DMS79 (cell line): ENCODE results near the gene GTF2A1L.
"Not testable (repeated sequence)": the region's sequence is repeated elsewhere in the genome, so short reads cannot be mapped to it uniquely, and the experiment has no call there.

Experiments used
- DNase-seq: peaks from one replicate; lab custom pipeline; 2025; lab: John Stamatoyannopoulos, UW

GTF2A1L gene, protein sequence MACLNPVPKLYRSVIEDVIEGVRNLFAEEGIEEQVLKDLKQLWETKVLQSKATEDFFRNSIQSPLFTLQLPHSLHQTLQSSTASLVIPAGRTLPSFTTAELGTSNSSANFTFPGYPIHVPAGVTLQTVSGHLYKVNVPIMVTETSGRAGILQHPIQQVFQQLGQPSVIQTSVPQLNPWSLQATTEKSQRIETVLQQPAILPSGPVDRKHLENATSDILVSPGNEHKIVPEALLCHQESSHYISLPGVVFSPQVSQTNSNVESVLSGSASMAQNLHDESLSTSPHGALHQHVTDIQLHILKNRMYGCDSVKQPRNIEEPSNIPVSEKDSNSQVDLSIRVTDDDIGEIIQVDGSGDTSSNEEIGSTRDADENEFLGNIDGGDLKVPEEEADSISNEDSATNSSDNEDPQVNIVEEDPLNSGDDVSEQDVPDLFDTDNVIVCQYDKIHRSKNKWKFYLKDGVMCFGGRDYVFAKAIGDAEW

DNA sequence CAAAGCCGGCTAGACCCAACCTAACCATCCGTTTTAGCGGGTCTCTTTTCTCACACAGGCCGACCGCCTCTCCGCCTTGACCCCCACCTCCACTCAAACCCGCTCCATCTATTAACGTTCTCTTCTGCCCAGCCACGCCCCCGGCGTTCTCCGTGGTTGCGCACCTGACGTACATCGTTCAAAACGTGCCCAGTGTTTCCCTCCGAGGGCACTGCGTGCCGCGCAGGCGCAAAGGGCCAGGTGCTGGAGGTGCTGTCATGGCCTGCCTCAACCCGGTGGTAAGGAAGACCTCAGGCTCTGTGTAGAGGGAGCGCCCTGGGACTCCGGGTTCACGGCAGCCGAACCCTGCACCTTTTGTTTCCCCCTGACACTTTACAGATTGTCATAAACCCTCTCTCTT is at the start of gene GTF2A1L:
GTF2A1L (plus strand) TSS at position 239 of the 400 bp plus-strand sequence; CDS start at position 258, 19 bp downstream.
- DNase-seq = no peak

DNA sequence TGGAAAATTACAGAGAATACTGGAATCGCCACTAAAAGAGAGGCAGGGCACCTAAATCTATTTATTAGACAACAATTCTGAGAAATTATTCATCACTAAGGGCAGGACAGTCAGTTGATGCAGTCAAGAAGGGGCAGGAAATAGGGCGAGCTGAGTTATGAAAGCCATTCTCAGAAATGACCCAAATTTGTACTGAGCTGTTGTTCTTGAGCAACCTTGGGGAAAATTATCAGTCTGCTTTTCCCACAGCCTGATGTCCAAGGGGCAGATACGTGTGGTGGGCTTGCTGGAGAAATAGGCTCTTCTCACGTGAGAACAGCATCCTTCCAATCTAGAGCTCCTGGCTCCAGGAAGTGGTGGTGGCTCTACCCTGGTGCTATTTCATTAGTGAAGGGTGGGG is 49.1 kb upstream of the GTF2A1L start:
- DNase-seq = no peak

DNA sequence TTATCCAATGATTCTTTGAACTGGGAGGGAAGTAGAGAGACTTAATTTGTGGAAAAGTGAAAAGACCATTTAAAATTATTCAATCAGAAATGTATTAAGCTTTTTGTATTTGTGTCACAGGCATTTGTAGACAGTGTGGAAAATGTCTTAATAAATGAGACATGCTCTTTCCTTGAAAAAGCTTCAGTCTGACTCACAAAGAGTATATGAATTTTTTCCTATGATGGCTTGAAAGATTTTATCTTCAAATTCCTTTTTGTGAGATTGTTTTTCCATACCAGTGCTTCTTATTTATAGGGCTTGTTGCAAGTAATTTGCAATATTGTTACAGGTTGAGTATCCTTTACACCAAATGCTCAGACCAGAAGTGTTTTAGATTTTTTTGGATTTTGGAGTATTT is 48.2 kb upstream of the GTF2A1L start:
- no peak for DNase-seq

DNA sequence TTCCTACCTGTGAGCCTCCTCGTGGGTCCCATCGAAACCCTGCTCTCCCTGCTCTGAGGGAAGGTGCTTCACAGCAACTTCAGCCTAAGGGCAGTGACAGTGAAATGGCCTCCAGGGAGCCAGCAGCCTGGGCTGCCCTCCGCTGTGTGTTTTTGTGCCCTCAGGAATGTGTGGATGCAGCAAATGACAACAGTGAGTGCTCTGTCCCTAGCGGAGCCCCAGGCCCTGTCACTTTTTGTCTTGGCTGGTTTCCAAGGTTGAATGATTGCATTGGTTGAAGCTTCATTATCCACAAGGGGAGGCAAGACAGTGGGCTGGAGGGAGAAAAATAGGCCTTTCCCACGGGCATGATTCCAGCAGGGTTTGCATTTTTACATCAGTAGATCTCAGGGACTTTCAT is 44.8 kb upstream of the GTF2A1L start:
- DNase-seq = no peak

DNA sequence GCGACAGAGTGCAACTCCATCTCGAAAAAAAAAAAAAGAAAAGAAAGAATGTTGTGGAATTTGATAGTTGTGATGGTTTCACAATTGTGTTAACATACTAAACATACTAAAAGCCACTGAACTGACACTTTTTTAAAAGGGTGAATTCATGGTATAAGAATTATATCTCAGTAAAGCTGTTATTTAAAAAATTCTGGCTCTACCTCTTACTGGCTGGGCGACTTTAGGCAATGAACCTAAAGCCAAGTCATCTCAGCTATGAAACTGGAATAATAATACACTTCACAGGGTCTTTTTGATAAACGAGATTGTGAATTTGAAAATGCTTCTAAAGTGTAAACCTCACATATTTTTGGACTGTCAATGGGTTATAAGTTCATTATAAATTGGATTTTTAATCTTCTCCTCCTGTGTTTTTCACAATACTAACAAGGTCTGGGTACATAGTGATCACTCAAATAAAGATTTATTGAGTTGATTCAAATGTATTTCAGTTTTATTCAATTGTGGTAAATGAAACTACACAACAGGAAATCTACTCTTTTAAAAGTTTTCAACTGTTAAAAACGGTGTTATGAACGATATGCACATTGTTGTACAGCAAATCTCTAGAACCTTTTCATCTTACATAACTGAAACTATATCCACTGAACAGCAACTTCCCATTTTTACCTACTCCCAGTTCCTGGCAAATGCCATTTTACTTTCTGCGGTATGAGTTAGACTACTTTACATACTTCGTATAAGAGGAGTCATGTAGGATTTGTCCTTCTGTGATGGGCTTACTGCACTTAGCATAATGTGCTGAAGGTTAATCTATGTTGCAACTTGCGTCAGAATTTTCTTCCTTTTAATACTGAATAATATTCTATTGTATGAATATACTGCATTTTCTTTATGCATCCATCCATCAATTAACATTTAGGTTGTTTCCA is 43.0 kb upstream of the GTF2A1L start:
- no peak for DNase-seq

DNA sequence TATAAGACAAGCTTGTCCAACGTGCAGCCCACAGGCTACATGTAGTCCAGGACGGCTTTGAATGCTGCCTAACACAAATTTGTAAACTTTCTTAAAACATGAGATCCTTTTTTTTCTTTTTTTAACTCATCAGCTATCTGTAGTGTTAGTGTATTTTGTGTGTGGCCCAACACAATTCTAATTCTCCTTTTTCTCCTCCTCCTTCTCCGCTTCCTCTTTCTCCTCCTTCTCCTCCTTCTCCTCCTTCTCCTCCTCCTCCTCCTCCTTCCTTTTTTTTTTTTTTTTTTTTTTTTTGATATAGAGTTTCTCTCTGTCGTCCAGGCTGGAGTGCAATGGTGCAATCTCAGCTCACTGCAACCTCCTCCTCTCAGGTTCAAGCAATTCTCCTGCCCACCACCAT is 39.3 kb upstream of the GTF2A1L start:
- no peak for DNase-seq

DNA sequence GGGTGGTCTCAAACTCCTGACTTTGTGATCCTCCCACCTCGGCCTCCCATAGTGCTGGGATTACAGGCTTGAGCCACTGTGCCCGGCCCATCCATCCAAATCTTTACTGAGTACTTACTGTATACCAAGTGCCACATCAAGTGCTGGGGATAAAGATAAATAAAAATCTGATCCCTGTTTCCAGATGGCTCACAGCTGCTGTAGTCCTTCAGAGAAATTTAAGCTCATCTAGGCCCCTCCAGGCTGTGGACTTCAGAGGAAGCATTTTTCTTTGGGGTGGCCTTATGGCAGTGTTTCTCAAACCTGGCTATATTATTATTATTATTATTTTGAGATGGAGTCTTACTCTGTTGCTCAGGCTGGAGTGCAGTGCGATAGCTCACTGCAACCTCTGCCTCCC is 33.7 kb upstream of the GTF2A1L start:
- no peak for DNase-seq

DNA sequence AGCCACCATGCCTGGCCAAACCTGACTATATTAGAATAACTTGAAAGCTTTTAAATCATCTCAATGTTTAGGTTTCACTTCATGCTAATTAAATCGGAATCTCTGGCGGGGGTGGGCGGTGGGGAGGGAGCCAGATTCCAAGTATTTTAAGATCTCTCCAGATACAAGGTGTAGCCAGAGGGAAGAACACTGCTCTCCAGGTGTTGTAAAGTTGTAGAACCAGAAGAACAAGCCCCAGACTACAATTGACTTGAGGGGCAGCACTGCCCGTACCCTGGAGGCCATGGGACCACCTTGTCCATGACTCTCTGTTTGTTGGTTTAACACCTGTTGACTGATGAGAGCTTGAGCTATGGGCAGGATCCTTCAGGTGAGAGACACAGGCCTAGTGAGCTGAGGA is 33.1 kb upstream of the GTF2A1L start:
- no peak for DNase-seq

DNA sequence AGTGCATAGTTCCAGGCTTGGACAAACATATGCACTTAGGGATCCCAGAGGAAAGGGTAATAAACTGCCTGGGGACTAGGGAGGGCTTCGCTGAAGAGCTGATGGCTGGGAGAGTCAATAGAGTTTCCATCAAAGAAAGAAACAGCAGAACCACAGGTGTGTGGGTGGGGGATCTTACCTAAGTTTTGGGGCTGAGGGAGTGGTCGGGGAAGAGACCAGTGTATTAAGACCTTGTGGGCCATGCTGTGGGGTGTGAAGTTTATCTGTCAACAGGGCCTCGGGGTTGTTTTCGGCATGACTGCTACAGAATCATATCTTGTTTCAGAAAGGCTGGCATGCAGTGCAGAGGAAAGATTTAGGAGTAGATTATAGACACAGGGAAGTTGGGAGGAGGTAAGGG is 31.2 kb upstream of the GTF2A1L start:
- no peak for DNase-seq

DNA sequence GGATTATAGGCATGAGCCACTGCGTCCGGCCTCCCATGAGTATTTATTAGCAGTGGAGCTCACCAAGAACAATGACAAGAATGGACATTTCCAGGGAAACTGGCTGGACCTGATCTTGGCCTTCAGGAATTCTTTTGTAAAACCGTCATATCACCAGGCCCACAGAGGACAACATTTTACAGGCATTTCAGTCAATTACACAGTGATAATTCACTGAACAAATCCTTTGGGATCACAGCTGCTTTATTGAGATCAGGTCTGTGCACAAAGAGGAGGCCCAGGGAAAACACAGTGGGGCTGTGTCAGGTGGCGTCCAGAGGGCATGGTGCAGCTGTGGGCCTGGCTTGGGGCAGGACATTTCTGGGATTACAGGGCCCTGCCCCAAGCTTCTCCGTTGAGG is 30.1 kb upstream of the GTF2A1L start:
- no peak for DNase-seq

DNA sequence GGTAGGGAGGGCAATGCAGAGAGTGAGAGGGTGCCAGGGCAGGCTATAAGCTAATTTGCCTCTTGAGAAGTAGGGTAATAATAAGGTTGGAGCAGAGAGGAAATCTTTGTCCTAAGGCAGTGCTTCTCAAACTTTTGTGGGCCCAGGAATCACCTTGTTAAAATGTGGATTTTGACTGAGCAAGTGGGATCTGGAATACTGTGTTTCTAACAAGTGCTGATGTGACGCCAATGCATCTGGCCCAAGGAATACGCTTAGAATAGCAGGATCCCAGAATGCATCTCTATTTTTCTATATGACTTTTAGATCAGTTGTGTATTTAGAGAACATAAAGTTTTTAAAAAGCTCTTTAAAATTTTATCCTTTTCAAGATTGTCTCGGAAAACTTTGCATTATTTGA is 29.7 kb upstream of the GTF2A1L start:
- DNase-seq = no peak

DNA sequence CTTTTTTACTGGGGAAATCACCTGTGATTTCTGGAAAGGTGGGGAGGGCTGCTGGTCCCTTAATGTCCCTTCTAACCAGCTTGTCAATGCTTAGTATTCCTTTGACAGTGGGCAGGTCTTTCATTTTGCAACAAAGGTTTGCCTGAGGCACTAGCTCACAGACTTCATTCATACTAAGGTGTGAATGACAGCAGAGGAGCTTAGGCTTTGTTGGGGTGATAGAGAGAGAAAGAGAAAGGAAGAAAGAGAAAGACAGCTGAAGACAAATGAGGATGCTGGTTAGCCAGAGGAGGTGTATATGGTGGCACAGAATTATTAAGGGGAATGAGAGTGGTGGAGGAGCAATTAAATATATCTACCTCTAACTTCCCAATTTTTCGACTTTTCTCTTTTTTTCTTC is 28.9 kb upstream of the GTF2A1L start:
- no peak for DNase-seq

DNA sequence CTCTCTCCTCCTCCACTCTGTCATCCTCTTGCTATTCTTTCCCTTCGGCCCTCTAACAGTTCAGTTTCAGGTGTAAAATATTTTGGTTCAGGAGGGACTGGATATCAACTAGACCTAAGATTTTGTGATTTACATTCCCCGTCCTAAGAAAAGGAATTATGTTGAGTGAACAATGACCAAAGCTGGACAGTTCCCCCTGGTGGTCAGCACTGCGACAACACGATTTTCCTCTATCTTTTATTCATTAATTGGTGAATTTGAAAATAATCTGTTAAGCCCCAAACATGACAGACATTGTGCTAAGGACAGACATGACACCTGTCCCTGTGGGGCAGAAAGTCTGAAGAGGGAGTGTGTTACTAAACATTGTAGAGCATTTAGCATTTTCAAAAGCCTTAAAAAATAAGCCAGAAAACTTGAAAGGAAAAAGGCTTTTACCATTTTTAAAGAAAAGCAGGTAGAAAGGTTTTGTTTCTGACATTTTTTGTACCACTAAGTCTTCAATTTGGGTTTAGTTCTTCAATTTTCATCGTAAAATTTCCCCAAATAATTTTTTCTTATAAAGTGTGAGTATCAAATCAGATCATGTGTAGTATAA is 28.4 kb upstream of the GTF2A1L start:
- no peak for DNase-seq

DNA sequence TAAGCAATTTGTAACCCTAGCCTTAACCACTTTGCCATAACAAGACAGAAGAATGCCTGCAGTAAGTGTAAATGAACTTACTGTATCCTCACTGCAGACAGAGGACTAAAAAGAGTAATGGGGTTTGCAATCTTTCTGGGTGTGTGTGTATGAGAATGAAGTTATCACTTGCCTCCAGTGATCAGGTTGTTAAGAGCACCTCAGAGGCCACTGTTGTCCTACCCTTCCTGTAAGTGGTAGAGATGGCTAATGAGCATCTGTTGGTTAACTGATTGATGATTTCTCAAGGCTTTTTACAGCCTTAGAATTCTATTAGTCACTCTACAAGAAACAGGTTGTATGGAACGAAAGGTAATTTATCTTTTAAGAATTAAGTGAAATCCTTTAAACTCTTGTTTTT is 27.6 kb upstream of the GTF2A1L start:
- DNase-seq = no peak

DNA sequence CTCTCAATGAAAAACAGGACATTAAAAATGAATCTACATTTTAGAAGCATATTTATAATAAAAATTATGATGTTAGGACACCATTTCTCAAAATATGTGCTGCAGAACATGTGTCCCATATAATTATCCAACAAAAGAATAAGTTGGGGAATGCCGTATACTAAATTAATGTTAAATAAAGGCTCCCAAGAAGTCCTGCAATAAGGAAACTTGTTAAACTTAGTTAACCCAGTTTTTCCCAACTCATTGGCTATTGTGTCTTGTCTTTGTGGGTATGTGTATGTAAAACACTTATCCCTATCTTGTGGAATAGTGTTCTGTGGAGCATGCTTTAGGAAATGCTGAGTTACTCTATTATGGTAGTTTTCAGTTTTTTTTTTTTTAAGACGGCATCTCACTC is 25.6 kb upstream of the GTF2A1L start:
- no peak for DNase-seq

DNA sequence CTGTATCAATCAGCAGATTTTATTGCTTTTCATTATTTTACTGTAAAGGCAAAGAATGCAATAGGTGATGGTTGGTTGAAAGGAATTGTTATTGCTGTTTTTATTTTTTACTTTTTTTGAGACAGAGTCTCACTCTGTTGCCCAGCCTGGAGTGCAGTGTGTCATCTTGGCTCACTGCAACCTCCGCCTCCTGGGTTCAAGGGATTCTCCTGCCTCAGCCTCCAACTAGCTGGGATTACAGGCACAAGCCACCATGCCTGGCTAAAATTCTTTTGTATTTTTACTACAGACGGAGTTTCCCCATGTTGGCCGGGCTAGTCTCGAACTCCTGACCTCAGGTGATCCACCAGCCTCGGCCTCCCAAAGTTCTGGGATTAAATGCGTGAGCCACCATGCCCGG is 20.9 kb upstream of the GTF2A1L start:
- DNase-seq = not testable (repeated sequence)

DNA sequence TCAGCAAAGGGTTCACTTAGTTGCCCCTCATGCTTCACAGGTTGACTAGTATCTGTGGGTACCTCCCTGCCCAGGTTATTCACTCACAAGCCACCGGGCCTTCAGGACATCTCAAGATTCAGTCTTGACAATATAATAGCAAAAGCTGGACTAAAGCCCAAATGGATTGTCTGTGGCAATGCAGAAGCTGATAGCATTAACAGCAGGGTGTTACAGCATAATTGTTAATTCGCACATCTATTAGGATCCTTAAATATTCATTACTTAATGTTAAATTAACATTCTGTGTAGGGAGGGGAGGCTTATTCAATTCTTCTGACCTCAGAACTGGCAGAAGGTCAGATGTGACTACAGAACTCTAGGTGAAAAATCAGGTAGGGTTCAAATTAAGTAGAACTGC is 20.2 kb upstream of the GTF2A1L start:
- DNase-seq = no peak

DNA sequence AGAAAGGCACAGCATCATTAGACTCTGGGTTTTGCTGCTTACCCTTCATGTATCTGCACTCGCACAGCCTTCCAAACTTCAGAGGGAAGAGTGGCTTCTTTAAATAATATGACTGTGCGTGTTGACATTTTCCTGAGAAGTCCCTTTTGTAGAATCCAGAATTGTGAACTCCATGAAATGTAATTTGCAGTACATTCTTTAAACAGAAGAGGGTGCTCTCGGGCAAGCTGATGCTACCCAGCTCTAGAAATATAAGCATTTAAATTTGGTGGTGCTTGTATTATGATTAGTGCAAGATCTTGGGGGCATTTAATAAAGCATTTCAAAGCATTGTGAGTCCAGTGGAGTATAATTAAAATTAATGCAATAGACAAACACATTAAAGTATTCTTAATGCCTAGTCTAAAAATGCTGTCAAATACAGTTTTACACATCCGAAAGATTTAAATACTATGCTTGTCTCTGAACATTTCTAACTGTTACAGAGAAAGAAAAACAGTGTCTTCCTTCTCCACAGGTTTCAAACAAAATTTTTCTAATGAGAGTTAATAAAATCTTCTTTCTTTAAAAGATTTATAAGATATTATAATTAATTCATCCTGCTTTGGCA is 17.3 kb upstream of the GTF2A1L start:
- no peak for DNase-seq

DNA sequence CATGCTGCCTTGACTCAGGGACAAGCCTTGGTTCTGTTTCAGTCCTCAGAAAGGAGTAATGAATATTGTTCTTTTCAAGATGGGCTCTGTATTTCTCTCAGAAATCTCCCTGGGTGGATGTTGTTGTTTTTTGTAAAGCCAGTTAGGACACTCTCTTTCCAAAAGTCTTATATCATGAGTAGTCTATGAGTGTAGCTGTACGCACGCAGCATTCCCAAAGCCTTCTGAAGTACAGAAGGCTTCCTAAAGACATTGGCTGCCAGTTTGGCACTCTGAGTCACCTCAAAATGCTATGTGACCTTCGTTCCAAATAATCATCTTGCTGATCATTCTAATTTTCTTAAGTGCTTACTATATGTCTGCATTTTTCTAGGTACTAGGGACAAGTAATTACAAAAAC is 16.7 kb upstream of the GTF2A1L start:
- no peak for DNase-seq

DNA sequence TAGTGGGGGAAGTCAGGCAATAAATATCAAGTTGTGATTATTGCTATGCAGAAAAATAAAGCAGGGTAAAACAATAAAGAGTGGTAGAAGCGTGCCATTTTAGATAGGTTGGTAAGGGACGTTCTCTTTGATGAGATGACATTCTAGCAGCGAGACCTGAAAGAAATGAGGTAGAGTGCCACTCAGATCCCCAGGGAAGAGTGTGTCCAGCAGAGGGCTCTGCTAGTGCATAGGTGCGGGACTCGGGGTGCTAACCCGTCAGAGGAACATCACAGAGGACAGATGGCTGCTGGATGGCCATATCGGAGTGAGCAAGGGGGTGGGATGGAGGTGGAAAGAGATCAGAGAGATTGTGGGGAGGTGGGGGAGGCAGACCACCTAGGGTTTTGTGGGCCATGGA is 16.3 kb upstream of the GTF2A1L start:
- DNase-seq = no peak

DNA sequence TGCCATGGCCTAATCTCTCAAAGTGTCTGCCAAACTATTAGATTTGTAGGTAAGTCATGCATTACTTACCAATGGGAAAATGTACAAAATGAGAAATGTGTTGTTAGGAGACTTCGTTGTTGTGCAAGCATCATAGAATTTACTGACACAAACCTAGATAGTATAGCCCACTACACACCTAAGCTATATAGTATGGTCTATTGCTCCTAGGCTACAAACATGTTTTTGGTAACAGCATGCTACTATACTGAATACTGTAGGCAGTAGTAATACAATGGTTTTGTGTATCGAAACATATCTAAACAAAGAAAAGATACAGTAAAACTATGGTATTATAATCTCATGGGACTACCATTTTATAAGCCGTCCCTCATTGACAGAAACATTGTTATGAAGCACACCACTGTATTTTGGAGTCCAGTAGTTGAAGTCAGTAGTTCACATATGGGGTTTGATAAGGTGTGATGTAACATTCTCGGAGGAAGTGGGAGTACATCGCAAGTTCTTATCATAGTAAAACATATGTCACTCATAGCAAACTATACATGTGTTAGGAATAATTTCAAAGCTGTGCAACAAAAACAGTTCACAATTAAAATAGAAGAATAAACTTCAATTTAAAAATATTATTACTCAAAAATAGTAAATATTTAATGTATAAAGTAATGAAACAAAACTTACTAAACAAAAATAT is 12.0 kb upstream of the GTF2A1L start:
- no peak for DNase-seq
